GM18502 (cell line): Measurements from ENCODE around the gene ITM2B.
A peak's percentile ranks its signal among the peaks of the same experiment; 100 is the strongest.
"Not testable (repeated sequence)": the region's sequence is repeated elsewhere in the genome, so short reads cannot be mapped to it uniquely, and the experiment has no call there.

ENCODE experiments used
- ATAC-seq: cut with Tn5 transposase; IDR thresholded peaks from one replicate; pipeline ENCODE4 v1.9.1; 2021; ENCODE audit warnings: mild to moderate bottlenecking; ENCODE audit not compliant: unreplicated experiment, poor library complexity

Gene ITM2B

DNA sequence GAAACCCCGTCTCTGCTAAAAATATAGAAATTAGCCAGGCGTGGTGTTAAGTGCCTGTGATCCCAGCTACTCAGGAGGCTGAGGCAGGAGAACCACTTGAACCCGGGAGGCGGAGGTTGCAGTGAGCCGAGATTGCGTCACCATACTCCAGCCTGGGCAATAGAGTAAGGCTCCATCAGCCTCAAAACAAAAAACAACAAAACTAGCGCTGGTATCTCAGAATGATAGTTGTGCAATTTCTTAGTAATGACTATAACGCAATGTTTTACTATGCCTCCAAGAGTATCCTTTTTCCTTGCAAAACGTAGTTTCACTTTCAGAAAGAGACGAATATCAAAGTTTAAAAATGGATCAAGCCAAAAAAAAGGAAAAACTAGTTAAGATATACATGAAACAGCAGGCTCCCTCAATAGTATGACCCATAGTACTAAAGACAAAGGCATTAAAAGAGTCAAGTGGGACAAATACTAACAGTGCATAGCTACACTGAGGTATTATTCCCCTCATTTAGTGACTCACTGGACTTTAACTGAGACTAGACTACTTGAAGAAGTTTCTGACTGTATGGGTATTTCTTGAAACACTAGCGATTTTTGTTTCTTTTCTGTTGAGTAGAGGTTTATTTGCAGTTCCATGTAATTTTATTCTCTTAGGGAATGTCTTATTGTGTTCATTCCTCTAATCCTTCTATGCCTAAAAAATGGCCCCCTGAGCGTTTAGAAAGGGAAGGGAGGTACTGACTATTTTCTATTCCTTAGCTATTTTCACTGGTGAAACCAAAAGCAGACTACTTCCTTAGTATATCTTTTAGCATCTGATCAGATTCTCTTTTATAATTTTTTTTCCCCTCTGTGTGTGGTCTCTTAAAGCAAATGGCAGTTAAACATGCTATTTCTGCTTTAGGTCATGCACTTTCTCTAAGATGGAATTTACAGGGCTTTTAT lies 10.4 kb upstream of the ITM2B start:
- no peak for ATAC-seq

DNA sequence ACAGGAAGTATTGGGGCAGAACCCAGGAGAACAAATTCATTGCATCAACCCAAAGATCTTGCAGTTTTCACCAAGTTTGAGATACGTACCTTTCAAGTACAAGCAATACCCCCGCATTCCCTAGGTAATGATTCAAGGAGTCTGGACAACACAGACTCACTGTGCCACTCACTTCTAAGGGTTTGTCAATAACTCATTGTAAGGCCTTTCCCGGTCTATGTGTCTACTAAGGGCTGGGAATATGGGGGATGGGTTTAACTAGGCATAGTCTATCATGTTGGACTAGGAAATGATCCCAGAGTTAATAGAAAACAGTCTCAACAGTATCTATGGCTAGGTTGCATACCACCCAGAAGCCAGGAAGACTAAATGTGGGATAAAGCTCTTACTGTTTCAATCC lies 8.3 kb upstream of the ITM2B start:
- ATAC-seq, result no peak

DNA sequence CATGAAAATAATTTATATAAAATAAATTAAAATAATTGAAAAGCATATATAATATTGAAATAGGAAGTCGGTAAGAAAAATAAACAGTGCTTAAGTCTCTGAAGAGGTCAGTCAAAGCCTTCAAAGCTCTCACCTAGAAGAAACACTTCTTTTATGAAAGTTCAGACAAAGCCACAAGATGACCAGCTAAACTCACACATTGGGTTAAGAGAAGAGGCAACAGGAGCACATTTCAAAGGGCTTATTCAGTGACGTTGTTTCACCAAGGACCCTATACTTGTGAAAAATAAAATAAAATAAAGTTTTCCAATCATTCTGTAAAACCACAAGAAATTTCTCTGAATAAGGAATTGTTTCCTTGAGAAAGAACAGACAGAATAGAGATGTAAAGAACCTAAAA lies 2.5 kb upstream of the ITM2B start:
- ATAC-seq, result no peak

DNA sequence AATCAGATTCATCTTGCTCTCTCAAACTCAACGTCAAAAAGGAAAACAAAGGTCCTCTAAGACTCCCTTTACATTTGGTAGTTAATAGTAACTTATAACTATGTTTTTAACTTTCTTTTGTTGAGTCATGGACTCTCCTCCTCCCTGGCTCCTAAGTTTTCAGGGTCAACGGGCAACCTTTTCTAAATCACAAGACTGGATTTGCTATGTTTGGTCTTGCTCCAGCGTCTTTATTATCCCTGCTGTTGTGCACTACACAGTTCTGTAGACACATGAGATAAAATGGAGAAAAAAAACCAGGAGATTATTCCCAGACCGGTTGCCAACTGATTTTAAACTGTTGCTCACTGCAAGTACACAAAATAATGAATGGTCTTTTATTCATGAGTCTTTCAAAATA lies 1.9 kb upstream of the ITM2B start:
- no peak for ATAC-seq

DNA sequence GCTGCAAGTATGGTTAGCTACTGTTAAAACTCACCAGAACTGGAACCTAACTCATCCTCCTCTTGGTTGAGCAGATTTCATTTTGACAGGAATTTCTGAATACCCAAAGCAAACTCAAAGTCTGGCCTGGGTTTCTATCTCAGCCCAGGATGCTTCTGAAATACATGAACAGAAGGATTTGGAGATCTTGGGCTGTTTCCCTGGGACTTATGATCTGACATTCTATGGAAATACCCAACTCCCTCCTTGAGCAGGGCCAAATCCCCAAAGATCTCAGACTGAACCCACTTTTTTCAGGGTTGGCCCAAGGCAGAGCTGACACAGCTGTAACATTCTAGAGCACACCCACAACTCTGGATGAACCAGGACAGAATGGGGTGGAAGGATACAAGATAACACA lies 1.1 kb upstream of the ITM2B start:
- ATAC-seq, result no peak

DNA sequence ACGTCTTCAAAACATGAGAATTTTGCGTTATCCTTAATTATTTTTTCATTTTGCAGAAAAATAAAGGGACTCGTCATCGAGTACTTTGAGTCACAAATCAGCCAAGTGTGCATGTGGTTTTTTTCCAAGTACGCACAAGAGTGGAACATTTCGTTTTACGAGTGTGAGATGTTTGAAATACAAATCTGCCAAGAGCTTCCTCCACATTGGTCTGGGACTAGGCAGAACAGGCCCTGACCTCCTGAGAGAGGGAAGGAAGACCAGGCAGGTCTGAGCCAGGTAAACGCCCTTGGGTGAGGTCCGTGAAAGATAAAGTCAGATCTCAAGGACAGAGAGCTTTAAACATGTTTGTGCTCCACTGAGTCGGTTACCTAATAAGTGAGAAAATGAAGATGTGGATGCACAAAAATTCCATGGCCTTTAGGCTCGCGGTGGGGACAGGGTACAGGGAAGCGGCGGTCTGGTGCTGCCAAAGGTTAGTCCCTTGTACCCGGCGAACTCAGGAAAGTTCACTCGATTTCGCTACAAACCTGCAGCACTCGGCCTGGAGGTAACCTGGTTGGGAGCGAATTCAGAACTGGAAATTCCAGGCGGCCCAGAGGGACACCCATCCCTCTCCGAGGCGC lies 473 bp upstream of the ITM2B start:
- ATAC-seq, result peak; percentile 16

DNA sequence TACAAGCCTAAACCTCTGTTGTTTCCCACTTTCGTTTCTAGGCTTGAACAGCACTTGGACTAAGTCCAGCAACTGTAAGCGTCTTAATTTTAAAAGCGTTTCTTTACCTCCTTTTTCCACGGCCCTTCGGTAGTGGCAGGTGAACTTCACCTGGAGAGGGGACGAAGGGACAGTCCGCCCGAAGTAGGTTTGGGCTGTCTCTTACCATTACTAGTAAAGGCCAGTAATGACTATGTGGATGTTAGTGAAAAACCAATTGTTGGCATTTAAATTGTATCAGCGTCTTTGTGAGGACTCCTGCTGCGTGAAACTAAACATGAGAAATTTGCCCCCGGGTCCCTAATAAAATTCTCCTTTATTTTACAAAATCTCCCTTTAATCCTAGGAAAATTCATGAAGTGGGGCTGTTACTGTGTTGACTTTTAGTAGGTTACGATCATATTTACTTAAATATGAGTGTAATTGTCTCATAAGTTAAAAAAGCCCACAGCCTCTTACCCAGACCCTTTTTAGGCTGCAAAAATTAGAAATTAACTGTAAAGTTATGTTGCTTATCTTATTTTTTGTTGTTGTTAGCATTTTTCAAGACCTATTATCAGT lies 983 bp downstream of the ITM2B start:
- peak; percentile 2 for ATAC-seq

DNA sequence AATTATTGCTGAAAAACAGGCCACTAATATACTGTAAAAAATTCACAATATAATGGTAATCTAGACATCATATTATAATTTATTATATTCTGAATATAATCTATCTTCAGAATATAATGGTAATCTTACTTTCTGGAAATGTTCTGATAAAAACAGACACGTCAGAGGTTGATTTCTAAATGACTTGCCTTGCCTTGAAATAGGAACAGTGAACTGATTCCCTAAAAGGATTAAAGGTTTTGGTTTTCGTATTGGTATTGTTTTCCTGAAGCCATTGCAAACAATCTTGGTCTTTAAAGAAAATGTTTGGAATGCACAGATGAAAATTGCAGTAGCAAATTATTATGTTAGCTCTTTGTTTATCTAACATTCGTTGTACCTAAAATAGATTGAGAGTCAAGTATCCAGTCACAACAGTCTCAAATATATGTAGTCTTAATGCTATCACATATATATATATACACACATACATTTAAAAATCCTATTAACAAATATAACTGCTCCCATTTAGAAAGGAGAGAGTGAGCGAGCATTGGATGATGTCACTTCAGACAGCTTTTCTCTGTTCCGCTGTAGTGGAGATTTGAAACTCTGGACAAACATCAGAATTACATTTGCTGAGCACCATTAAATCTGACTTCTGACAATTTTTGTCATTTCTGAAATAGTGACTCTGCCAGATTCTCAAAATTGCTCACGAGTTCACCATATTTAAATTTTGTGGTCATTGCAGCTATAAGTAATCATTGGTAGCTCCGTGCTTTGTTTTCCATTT lies 1.7 kb downstream of the ITM2B start:
- peak; percentile 67 for ATAC-seq

DNA sequence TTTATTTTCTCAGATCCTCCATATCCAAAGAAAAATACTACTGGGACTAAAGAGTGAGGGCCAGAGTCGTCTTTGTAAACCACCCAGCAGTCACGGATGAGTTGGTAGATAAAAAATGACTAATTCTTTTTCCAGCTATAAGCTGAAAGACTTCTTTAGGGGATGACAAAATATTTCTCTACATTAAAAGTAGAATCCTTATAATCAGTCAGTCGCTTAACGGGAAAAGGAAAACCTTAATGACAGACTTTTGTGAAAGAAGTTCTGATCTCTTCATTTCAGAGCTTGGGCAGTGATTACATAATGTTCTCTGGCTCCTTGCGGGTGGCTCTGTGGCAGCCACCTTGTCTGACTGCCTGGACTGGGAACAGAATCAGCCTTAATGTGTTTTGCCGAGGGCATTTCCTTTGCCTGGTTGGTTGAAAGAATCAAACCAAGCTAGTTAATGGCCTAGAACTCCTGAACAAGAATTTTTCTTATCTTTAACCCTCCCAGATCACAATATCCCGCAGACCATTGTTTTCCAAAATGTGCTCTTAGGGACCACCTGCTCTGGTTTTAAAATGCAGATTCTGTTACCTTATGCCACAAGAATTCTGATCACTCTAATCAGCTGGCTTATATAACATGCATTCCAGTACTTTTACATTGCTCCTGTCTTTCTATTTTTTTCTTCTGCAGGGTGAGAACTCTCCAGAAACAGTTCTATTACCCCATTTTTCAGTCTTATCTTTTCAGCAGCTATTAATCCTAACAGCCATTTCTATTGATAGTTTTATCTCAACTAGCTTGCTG lies 2.5 kb downstream of the ITM2B start:
- no peak for ATAC-seq

DNA sequence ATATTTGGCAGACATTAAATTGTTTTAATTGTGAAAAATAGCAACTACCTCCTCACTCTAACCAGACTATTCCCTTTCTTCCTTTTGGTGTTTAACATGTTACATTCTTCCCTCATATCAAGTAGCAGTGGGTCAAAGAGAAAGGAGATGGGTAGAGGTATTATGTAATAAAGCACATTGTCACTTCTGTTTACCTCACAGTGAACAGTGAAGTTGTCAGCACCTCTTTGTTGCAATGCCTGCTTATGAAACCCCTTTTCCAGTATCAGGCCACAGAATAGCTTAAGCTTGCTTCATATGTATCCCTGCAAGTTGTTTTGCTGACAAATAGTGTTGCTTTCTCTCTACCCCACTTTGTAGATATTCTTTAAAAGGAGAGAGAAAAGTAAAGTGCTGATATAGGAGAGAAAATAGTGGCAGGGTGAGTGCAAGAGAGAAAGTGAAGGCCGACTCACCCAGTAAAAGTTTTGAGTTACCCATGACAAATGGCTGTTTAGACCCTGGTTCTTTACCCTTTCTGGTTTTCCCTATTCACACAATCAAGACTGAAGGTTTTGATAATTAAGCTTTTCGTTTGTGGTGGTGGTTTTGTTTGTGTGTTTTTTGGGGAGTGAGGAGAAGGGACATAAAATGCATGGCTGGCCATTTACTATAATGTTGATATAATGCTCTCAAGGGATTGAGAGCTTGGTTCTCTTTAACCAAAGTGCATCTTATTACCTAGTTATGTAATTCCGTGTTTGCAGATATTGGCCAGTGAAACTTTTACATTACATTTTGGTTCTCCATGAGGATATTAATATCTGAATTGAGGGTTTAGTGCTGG lies 3.7 kb downstream of the ITM2B start:
- ATAC-seq, result no peak

DNA sequence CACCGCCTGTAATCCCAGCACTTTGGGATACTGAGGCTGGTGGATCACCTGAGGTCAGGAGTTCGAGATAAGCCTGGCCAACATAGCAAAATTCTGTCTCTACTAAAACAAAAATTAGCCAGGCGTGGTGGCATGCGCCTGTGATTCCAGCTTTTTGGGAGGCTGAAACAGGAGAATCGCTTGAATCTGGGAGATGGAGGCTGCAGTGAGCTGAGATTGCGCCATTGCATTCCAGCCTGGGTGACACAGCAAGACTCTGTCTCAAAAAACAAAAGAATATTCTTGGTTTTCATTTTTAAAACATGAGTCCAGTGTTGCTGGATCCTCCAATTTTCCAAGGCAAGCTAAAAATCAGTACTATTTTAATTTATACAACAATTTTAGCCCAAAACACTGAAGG lies 6.4 kb downstream of the ITM2B start:
- ATAC-seq, result not testable (repeated sequence)

DNA sequence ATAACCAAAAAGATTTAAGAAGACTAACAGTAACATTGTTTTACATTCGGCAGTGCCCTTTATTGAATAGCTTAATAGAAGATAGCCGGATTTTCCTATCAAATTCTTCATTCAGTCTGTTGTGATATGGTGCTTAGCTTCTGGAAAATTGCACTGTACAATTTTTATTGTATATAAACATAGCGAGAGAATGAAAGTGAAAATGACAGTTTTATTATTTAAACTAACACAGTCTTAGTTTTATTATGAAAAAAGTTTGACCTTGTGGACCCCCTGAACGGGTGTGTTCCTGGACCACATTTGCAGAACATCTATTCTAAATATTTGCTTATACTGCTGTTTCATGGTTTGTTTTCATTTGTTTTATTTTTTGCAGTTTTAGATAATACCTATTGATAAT lies 8.6 kb downstream of the ITM2B start:
- ATAC-seq, result no peak

DNA sequence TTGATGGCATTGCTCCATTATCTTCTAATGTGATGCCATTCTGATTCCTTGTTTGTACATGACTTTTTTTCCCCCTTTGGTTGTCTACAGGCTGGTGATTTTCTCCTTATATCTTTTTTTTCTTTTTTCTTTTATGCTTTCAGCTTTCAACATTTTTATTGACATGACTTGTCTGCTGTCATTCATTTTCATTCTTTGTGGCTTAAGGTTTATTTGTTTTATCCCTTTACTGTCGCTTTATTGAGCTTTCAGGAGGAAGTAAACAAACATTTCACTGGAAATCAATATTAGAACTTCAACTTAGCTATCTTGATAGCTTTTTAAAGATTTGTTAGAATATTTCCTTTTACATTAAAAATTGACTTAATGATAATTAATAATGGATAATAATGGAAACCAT lies 9.7 kb downstream of the ITM2B start:
- no peak for ATAC-seq

DNA sequence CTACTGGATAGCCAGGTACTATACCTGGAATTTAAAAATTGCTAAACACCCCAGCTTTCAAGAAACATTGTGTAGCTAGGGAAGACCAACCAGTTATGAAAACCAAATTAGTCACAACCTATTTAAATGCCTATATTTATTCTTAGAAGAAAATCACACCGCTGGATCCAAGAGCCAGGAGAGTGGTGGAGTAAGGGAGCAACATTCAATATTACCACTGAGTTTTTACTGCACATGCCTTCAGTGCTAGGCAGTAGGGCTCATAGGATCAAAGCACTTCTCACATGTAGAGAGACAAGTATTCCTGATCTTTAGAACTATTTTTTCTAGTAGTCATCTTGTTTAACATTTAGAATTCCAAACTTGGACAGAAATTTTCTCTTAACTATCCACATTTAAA lies 11.2 kb downstream of the ITM2B start:
- no peak for ATAC-seq

DNA sequence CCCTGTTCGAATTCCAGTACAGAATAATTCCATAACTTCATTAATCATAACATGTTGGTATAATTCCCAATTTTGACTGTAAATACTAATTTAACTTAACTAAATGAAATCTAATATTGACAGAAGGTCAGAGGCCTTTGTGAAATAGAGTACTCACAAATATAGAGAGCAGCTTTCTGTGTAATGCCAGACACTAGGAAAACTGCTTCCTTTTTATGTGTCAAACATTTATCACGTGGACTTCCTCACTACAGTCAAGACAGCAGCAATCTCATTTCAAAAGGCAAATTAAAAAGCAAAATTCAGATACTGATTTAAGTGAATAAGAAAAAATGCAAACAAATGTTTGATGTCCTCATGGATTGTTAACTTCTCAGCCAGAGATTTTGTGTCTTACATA lies 13.1 kb downstream of the ITM2B start:
- no peak for ATAC-seq

DNA sequence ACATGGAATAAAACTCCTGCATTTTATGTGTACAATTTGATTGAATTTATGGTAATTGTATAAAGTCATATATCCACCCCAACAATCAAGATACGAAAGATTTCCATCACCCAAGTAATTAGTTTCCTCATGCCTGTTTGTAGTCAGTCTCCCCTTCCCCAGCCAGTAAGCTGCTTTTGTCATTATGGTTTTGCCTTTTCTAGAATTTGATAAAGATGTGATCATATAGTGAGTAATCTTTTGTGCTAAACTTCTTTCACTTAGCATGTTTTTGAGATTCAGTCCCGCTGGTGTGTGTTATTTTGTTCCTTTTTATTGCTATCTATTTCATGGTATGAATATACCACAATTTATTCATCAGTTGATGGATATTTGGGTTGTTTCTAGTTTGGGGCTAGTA lies 16.0 kb downstream of the ITM2B start:
- no peak for ATAC-seq

DNA sequence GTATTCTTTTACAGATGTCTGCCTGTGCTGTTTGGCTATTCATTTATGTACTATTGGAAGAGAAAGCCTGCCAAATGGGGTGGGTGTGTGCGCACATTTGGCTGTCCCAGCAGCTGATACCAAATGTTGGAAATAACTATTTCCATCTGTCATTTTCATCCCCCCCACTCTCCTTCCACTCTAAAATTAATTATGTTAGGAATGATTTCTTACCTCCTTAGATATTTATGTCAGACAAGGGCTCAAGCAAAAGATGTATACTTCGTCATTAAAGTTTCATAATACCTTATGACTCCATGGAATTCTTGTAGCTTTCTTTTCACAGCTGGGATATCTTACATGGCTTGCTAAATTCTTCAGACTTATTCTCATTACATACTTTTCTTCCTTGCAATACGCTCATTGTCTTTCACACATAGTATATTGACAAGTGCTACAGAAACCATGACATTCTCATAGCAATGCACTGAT lies 18.6 kb downstream of the ITM2B start:
- ATAC-seq, result no peak

DNA sequence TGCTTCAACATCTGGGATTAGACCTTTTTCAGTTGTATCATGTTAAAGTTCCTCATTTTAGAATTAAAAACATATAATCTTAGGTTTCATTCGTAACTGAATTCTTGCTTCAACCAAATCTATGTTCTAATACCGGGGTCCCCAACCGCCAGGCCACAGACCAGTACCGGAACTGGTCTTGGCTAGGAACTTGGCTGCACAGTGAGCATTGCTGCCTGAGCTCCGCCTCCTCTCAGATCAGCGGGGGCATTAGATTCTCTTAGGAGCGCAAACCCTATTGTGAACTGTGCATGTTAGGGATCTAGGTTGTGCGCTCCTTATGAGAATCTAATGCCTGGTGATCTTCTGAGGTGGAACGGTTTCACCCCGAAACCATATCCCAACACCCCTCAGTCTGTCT lies 19.2 kb downstream of the ITM2B start:
- no peak for ATAC-seq

DNA sequence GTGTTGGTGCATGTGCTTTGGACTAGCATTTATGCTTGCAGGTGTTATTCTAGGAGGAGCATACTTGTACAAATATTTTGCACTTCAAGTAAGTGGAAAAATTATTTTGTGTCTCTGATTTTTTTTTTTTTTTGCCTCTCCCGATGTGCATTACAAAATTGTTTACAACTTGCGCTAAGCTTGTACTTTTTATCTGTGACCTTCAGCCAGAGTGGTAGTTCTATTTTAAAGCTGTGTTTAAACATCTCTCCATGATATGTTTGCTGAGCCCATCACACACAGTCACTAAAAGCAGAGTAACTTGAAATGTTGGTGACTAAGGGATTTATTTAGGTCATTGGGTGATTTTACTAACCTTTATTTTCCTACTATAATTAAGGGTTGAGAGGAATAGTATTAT lies 20.8 kb downstream of the ITM2B start:
- no peak for ATAC-seq
